ENCODE data around the gene NUAK1. TPM values are rescaled to one million over a fixed set of nuclear protein-coding genes. Genes with fewer than 3 reads are reported as not detected.

Gene NUAK1
- polyA plus RNA-seq, 1 donor from 2014 or later, result 8.3 TPM

- TF ChIP-seq RAD21 (conservative IDR thresholded peaks at IDR 0.05), result no peak
- TF ChIP-seq EP300 (conservative IDR thresholded peaks at IDR 0.05; ENCODE audit: poor library complexity, severe bottlenecking), result no peak
- no peak for TF ChIP-seq TAF1 (IDR thresholded peaks at IDR 0.05; ENCODE audit: low read depth)
- no peak for TF ChIP-seq MXI1 (conservative IDR thresholded peaks at IDR 0.05; ENCODE audit: poor library complexity, severe bottlenecking)
- TF ChIP-seq REST (IDR thresholded peaks at IDR 0.05; ENCODE audit: borderline replicate concordance), result no peak
- TF ChIP-seq CTCF (IDR thresholded peaks at IDR 0.05; ENCODE audit: poor library complexity, severe bottlenecking), result no peak
- TF ChIP-seq EZH2 (IDR thresholded peaks at IDR 0.05; ENCODE audit: borderline replicate concordance, insufficient read depth, low read length, poor library complexity, severe bottlenecking), result no peak
- TF ChIP-seq SMC3 (conservative IDR thresholded peaks at IDR 0.05; ENCODE audit: poor library complexity), result no peak
- TF ChIP-seq POLR2AphosphoS5 (IDR thresholded peaks at IDR 0.05), result no peak
- H3K27ac ChIP-seq (ENCODE audit: low read length), result no peak overlapping the region
- no peak overlapping the region for H3K9ac ChIP-seq (ENCODE audit: low read length)
- H2AFZ ChIP-seq (ENCODE audit: low read depth, low read length), result no peak overlapping the region
- H3K9me3 ChIP-seq (ENCODE audit: low read length), result no peaks in the 10 kb centered on the region
- no peaks in the 10 kb centered on the region for H3F3A ChIP-seq (ENCODE audit: insufficient read depth, low read length, poor library complexity, severe bottlenecking)
- H3K27me3 ChIP-seq (ENCODE audit: insufficient read depth, low read depth, low read length), result no peaks in the 10 kb centered on the region
- no peaks in the 10 kb centered on the region for H4K20me1 ChIP-seq (ENCODE audit: insufficient read depth)
- H3K4me2 ChIP-seq (ENCODE audit: low read length), result no peak overlapping the region
- H3K9me2 ChIP-seq (ENCODE audit: insufficient read depth, low read length), result no peaks in the 10 kb centered on the region
- no peaks in the 10 kb centered on the region for H3K79me2 ChIP-seq (replicated peaks; ENCODE audit: insufficient read depth, low read length)
- H3K36me3 ChIP-seq (ENCODE audit: insufficient read depth, low read length), result no peaks in the 10 kb centered on the region
- H3K4me3 ChIP-seq (ENCODE audit: low read length), result no peak overlapping the region
Observed at GRCh38 chr12:106091446-106091820, 47.3 kb downstream of the NUAK1 start.

- H3K4me3 ChIP-seq (ENCODE audit: low read length), result no peak overlapping the region
- TF ChIP-seq REST (IDR thresholded peaks at IDR 0.05; ENCODE audit: borderline replicate concordance) (no peak), EZH2 (IDR thresholded peaks at IDR 0.05; ENCODE audit: borderline replicate concordance, insufficient read depth, low read length, poor library complexity, severe bottlenecking) (no peak), TAF1 (IDR thresholded peaks at IDR 0.05; ENCODE audit: low read depth) (no peak), CTCF (IDR thresholded peaks at IDR 0.05; ENCODE audit: poor library complexity, severe bottlenecking) (no peak), SMC3 (conservative IDR thresholded peaks at IDR 0.05; ENCODE audit: poor library complexity) (no peak), RAD21 (conservative IDR thresholded peaks at IDR 0.05) (no peak), EP300 (conservative IDR thresholded peaks at IDR 0.05; ENCODE audit: poor library complexity, severe bottlenecking) (no peak)
Observed at GRCh38 chr12:106090591-106091445, 47.9 kb downstream of the NUAK1 start.

More at GRCh38 chr12:106090591-106091445, 47.9 kb downstream of the NUAK1 start:
- H3K79me2 ChIP-seq (replicated peaks; ENCODE audit: insufficient read depth, low read length), result no peaks in the 10 kb centered on the region
- no peaks in the 10 kb centered on the region for H3K27me3 ChIP-seq (ENCODE audit: insufficient read depth, low read depth, low read length)
- no peaks in the 10 kb centered on the region for H3F3A ChIP-seq (ENCODE audit: insufficient read depth, low read length, poor library complexity, severe bottlenecking)
- H2AFZ ChIP-seq (ENCODE audit: low read depth, low read length), result no peak overlapping the region
- H3K27ac ChIP-seq (ENCODE audit: low read length), result no peak overlapping the region
- H4K20me1 ChIP-seq (ENCODE audit: insufficient read depth), result no peaks in the 10 kb centered on the region
- no peaks in the 10 kb centered on the region for H3K9me3 ChIP-seq (ENCODE audit: low read length)
- no peaks in the 10 kb centered on the region for H3K9me2 ChIP-seq (ENCODE audit: insufficient read depth, low read length)
- H3K4me2 ChIP-seq (ENCODE audit: low read length), result no peak overlapping the region
- no peaks in the 10 kb centered on the region for H3K36me3 ChIP-seq (ENCODE audit: insufficient read depth, low read length)
- no peak overlapping the region for H3K9ac ChIP-seq (ENCODE audit: low read length)
